H1 (cell line): ENCODE measurements around the gene HIVEP2. TPM values are rescaled to one million over a fixed set of nuclear protein-coding genes. Genes with fewer than 3 reads are reported as not detected.

Source experiments
- ATF3 ChIP-seq: IDR thresholded peaks from 2 replicates; pipeline ENCODE4 v1.6.1; 2011; ENCODE audit warnings: low read depth, mild to moderate bottlenecking, low read length; ENCODE audit not compliant: insufficient read depth
- CHD2 ChIP-seq: IDR thresholded peaks from 2 replicates; pipeline ENCODE4 v1.6.1; 2012; ENCODE audit warnings: low read length, improper control_type of control experiment
- HDAC6 ChIP-seq: IDR thresholded peaks from one replicate; pipeline ENCODE4 v1.7.1; 2012; ENCODE audit warnings: low read depth, mild to moderate bottlenecking, inconsistent platforms, low read length, moderate library complexity
- KDM4A ChIP-seq: IDR thresholded peaks from one replicate; pipeline ENCODE4 v1.7.1; 2012; ENCODE audit warnings: low read depth, mild to moderate bottlenecking, moderate library complexity, low read length, inconsistent platforms; ENCODE audit not compliant: severe bottlenecking
- SAP30 ChIP-seq: fragments of 300-600 bp; sonication (generic); IDR thresholded peaks from 2 replicates; pipeline ENCODE4 v1.7.1; 2012; ENCODE audit warnings: low read length, moderate library complexity, mild to moderate bottlenecking, inconsistent platforms; ENCODE audit not compliant: insufficient read depth, insufficient replicate concordance
- SP1 ChIP-seq: IDR thresholded peaks from 2 replicates; pipeline ENCODE4 v1.6.1; 2011; ENCODE audit warnings: low read depth, low read length
- polyA plus RNA-seq, 7 experiments: library from polyadenylated mRNA; depleted of rRNA in 3 of 7; stranded (reverse) in 5 of 7; unstranded in 2 of 7; fragments of >200 nt in 5 of 7; fragments of 200-250 nt in 2 of 7; gene quantifications; 1 replicate in 5 of 7; 2 replicates in 1 of 7; 4 replicates in 1 of 7; pipeline versions ENCODE4 v1.2.1 to v1.2.3, GENCODE V29; 2011 to 2013; ENCODE audit warnings: missing spikeins in 2 of 7, mixed read lengths in 2 of 7
- total RNA-seq: library from RNA; stranded (reverse); fragmentation: NEBNext Ultra II Directional; extraction: Animal tissue kit (Norgen Biotek cat#: 25700); gene quantifications from 2 replicates; pipeline ENCODE4 v1.2.1, GENCODE V29; 2021

The HIVEP2 gene
- total and polyA plus RNA-seq, 2 of the 8 experiments (the other 6 are each of a cell fraction or from before 2014, with no cell fraction given): 2.2 to 6.1 TPM

- TF ChIP-seq KDM4A (no peak), SP1 (no peak), CHD2 (no peak), HDAC6 (no peak), ATF3 (no peak), SAP30 (no peak)
Measured at GRCh38 chr6:142956726-142957125, 11.8 kb upstream of the HIVEP2 start (continued).
